Renal cortex interstitium (tissue), 11 donors: ENCODE data around the gene C1orf198. TPM values are rescaled to one million over a fixed set of nuclear protein-coding genes. Genes with fewer than 3 reads are reported as not detected.

Source experiments
- DNase-seq, 11 donors: peaks; one replicate each; pipeline ENCODE4 v3.0.0-alpha.2; 2013; ENCODE audit warnings: low read depth in 9 of 11, low spot score in 4 of 11; ENCODE audit errors: extremely low read depth in 1 of 11
- polyA plus RNA-seq, 3 donors: library from polyadenylated mRNA; unstranded; fragments of 120-200 nt; gene quantifications; one replicate each; pipeline ENCODE4 v1.2.1, GENCODE V29; 2013; ENCODE audit not compliant: insufficient read length in 3 of 3

C1orf198 gene
- polyA plus RNA-seq, 3 donors: 79.8 to 90.9 (median 90.9) TPM

- no peak for DNase-seq
Measured at GRCh38 chr1:230800891-230801840, 67.2 kb downstream of the C1orf198 start.

DNA sequence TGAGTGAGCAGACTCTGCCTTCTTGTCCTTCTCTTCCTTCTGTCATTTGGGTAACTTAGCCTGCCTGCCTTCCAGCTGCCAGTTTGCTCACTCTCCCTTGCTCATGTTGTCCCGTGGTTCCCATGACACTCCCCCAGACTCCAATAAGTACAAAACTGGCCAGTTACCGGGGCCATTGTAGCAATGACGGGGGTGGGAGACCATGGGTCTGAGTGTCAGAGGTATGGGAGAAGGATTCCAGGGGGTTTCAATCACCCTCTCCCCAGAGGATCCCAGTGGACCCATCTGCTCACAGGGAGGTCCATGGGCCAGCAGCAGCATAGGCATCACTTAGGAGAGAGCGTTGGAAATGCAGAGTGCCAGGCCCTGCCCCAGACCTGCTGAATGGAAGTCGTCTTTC, 69.8 kb downstream of the C1orf198 start:
- no peak for DNase-seq

DNA sequence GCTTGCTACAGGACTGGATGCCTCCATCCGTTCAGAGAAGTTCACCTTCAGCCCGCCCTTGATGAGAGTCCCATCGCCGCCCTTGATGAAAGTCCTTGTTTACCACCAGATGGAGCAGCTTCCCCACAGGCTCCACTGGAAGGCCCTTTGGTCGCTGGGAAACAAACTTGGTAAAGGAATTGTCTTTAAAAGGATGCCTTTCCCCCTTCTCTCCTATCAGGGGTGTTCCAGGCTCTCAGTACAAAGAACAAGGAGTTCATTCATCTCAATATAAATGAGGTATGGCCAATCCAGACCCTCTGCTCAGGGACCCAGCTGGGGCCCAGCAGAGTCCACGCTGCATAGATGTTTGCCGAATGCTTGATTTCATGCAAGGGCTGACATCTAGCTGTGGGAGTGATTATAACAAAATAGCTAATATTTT, 70.4 kb downstream of the C1orf198 start:
- peak in 10 of 11 donors; percentile 38 to 64 (median 51) for DNase-seq

- DNase-seq: no peak
Measured at GRCh38 chr1:230797376-230797920, 70.9 kb downstream of the C1orf198 start.

DNA sequence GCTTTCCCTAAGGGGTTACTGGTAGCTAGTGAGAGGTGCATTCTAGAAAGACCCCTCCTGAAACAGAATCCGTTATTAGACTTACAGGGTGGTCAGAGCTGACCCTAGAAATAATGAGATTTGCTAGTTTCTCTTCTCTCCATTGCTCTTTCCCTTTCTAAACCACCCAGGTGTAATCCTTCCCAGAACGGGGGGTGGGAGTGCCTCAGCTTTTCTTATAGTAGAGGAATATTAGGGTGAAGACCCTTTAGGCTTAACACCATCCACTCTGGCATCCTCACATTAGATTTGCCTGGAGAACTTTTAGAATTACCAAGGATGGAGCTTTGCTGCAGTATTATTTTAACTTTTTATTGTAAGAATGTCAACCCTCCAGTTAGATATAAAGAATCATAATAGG, 71.7 kb downstream of the C1orf198 start:
- no peak for DNase-seq

DNA sequence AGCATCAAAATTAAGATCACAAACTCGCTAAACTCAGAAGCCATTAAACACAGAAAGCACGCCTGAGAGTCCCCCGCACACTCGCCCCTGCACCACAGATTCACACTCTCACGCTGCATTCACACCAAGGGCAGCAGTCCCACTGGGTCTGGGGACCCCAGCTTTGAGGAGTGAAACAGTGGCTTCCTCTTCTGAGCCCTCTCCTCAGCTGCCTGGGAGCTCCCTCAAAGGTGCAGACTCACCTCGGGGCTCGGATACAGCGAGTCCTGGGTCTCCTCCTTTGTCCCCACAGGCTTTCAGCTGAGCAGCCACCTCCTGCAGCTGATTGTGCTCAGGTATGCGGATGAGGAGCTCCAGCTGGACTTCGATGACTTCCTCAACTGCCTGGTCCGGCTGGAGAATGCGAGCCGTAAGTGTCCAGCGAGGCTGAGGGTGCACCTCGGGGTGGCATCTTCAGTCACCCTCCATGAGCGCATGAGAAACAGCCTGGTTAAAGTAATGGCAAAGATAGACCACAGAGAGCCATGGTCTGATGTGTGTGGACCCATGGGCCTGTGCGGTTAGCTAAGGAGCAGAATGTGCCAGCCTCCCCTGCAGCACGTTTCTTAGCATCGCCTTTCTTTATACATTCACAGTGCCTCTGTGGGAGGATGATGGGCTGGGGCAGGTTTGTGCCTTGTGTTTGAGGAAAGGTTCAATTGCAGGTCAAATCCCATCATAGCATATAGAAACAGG, 73.3 kb downstream of the C1orf198 start:
- no peak for DNase-seq

DNA sequence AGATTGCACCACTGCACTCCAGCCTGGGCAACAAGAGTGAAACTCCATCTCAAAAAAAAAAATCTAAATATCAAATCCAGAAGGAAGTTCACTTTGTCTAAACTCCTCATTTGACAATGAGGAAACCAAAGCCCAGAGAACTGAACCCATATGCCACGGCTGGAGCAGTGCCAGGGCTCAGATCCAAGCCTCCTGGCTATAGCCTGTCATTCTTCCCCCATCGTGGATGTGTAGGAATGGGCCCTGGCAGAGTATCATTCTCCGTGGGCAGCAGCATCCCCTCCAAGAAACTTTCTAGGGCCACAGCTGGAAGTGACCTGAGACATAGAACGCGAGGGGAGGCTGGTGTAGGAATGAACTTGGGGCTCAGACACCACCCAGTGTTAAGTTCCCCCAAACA, 73.9 kb downstream of the C1orf198 start:
- DNase-seq: no peak

GRCh38 chr1:230793463-230793745, 74.9 kb downstream of the C1orf198 start:
- no peak for DNase-seq

- no peak for DNase-seq
Measured at GRCh38 chr1:230792691-230793462, 75.4 kb downstream of the C1orf198 start.

- no peak for DNase-seq
Measured at GRCh38 chr1:230791986-230792564, 76.2 kb downstream of the C1orf198 start.

DNA sequence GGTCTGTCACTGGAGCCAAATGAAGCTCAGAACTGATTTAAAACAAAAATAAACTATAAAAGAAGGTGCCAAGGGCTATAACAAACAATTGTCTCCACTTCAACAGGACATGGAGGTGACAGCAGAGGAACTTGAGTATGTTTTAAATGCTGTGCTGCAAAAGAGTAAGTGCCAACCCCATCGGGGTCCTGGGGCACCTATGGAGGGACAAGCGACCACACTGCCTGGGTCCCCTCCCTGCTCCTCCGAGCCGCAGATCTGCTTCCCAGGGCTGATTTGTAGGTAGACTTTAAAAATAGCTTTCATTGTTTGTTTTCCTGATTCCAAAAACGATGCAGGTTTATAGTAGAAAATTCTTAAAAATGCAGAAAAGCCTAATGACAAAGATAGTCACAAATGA, 78.3 kb downstream of the C1orf198 start:
- no peak for DNase-seq

DNA sequence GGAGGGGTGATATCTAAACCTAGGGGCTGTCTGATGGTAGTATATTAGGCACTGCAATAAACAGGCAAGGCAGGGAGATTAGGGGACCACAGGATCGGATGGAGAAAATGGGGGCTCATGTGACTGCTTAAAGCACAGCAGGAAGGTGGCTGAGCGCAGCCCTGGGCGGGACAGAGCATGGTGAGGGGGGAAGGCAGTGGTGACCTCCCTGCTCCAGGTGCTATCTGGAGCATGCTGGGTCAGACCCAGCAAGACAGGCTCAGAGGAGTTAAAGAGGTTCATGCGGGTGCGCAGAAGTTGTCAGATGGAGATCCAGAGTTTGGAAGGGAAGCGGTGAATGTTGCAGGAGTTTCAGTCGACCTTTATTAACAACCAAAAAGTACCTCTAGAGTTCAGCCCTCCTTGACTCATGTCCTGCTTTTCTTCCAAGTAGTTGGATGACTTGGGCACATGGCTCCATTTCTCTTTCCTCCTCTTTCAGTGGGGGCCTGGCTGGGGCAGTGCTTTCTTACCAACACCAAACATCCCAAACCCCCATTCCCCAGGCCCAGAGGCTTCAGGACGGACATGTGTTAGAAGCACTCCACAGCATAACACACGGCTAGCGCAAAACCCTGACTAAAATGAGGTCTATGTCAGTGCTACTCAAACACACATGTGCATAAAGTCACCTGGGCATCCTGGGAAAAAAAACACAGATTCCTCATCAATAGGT, 79.6 kb downstream of the C1orf198 start:
- no peak for DNase-seq

GRCh38 chr1:230787471-230787870, 80.8 kb downstream of the C1orf198 start:
- no peak for DNase-seq

Other genes starting within 250 kb of the C1orf198 start
- gene COG2, start 226.0 kb downstream of the C1orf198 start, polyA plus RNA-seq: 10 to 100 TPM; 32.0 to 40.4 (median 33.1) TPM
- 10 to 100 TPM; 25.6 to 49.8 (median 41.2) TPM for gene AGT, start 154.4 kb downstream of the C1orf198 start, polyA plus RNA-seq
- gene CAPN9, start 121.1 kb downstream of the C1orf198 start, polyA plus RNA-seq: 1 to 10 TPM in 2 of 3 donors, under 1 TPM in 1; 0.98 to 1.3 (median 1.2) TPM
- gene TTC13, start 110.3 kb upstream of the C1orf198 start, polyA plus RNA-seq: 10 to 100 TPM; 17.6 to 19.9 (median 19.7) TPM
- 10 to 100 TPM; 21.4 to 29.5 (median 25.1) TPM for gene ARV1, start 110.6 kb upstream of the C1orf198 start, polyA plus RNA-seq
- gene FAM89A, start 171.7 kb upstream of the C1orf198 start, polyA plus RNA-seq: 10 to 100 TPM; 12.8 to 19.2 (median 16.6) TPM